Measurements from ENCODE around the gene PALLD.

The PALLD gene

GRCh38 chr4:168880811-168881595 lies 384.2 kb downstream of the PALLD start:
- DNase-seq, result peak; percentile 93 to 97

GRCh38 chr4:168881781-168882420 lies 385.0 kb downstream of the PALLD start:
- peak; percentile 49 to 80 for DNase-seq

GRCh38 chr4:168882650-168883233 lies 385.9 kb downstream of the PALLD start:
- peak; percentile 42 to 45 for DNase-seq

GRCh38 chr4:168883513-168883912 lies 386.7 kb downstream of the PALLD start:
- DNase-seq, result no peak

- no peak for DNase-seq
These were observed 387.6 kb downstream of the PALLD start for GRCh38 chr4:168884251-168885124.

- no peak for DNase-seq
These were observed 388.5 kb downstream of the PALLD start for GRCh38 chr4:168885400-168885799.

- no peak for DNase-seq
These were observed 389.5 kb downstream of the PALLD start for GRCh38 chr4:168886351-168886750.

GRCh38 chr4:168887809-168888208 lies 391.0 kb downstream of the PALLD start:
- DNase-seq, result no peak

GRCh38 chr4:168888715-168889215 lies 391.9 kb downstream of the PALLD start:
- no peak for DNase-seq

- no peak for DNase-seq
These were observed 394.2 kb downstream of the PALLD start for GRCh38 chr4:168891086-168891485.

GRCh38 chr4:168891688-168892087 lies 394.8 kb downstream of the PALLD start:
- DNase-seq, result no peak

GRCh38 chr4:168892475-168892874 lies 395.6 kb downstream of the PALLD start:
- no peak for DNase-seq

- DNase-seq, result peak in 1 of 2 donors; percentile 24
These were observed 396.4 kb downstream of the PALLD start for GRCh38 chr4:168893205-168893604.

- DNase-seq, result no peak
These were observed 397.0 kb downstream of the PALLD start for GRCh38 chr4:168893807-168894206.

- DNase-seq, result peak in 1 of 2 donors; percentile 62
These were observed 403.2 kb downstream of the PALLD start for GRCh38 chr4:168900080-168900479.

- DNase-seq, result no peak
These were observed 410.4 kb downstream of the PALLD start for GRCh38 chr4:168907119-168907698.

- DNase-seq, result no peak
These were observed 411.2 kb downstream of the PALLD start for GRCh38 chr4:168908093-168908492.

- no peak for DNase-seq
These were observed 412.0 kb downstream of the PALLD start for GRCh38 chr4:168908851-168909273.

GRCh38 chr4:168914095-168914494 lies 417.2 kb downstream of the PALLD start:
- DNase-seq, result no peak

- peak; percentile 42 to 64 for DNase-seq
These were observed 420.4 kb downstream of the PALLD start for GRCh38 chr4:168917138-168917779.

- DNase-seq, result no peak
These were observed 423.0 kb downstream of the PALLD start for GRCh38 chr4:168919706-168920324.
